Body of pancreas (tissue), 4 donors: Measurements from ENCODE around the gene COPE.

ENCODE experiments used
- POLR2A ChIP-seq, 3 donors: fragments of 450-650 bp; IDR thresholded peaks; one replicate each; pipeline ENCODE4 v1.6.1; 2016; ENCODE audit warnings: antibody characterized with exemption in 3 of 3, mild to moderate bottlenecking in 2 of 3
- TF ChIP-seq, protein P1 (sequence below), 7 experiments: fragments of 450-650 bp in 4 of 7; fragments of 200-600 bp in 3 of 7; sonication (generic) in 3 of 7; IDR thresholded peaks; one replicate each; pipeline ENCODE4 v1.5.1; 2016 to 2019; ENCODE audit warnings: antibody characterized with exemption in 7 of 7

DNA sequence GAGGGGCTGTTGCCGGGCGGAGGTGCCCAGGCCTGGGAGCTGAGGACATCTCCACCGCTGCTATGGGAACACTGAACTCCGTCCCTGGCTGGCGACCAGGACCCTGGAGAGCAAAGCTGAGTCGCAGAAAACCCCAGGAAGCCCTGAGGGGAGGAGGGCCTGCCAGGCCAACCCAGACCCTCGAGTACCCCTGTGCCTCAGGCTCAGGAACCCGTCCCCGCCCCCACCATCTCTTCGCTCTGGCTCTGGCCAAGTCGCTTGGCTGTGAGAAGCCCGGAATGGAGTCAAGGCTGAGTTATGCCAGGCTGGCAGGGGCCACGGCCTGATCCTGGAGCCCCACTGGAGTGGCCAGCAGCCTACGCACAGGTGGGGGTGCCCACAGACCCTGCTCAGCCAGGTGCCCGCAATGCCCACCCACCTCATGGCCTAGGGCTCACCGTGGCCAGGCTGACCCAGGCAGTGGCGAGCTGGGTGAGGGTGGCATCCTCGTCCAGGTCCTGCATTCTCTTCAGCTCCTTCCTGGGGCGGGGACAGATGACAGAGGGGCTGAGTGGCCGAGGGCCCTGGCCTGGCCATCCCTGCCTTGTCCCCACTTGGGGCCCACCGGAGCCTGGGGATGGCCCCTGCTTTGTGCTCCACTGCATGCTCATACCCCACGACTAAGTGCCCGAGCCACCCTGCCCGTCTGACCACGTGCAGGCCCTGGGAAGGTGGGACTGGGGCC, 14.7 kb downstream of the COPE start:
- TF ChIP-seq, protein P1, sequence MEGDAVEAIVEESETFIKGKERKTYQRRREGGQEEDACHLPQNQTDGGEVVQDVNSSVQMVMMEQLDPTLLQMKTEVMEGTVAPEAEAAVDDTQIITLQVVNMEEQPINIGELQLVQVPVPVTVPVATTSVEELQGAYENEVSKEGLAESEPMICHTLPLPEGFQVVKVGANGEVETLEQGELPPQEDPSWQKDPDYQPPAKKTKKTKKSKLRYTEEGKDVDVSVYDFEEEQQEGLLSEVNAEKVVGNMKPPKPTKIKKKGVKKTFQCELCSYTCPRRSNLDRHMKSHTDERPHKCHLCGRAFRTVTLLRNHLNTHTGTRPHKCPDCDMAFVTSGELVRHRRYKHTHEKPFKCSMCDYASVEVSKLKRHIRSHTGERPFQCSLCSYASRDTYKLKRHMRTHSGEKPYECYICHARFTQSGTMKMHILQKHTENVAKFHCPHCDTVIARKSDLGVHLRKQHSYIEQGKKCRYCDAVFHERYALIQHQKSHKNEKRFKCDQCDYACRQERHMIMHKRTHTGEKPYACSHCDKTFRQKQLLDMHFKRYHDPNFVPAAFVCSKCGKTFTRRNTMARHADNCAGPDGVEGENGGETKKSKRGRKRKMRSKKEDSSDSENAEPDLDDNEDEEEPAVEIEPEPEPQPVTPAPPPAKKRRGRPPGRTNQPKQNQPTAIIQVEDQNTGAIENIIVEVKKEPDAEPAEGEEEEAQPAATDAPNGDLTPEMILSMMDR (IDR thresholded peaks at IDR 0.05), result no peak
- no peak for TF ChIP-seq POLR2A (IDR thresholded peaks at IDR 0.05)
